Adrenal gland (tissue), 19 donors: ENCODE results near the gene ROBO4. TPM values are rescaled to one million over a fixed set of nuclear protein-coding genes. Genes with fewer than 3 reads are reported as not detected.

Source experiments
- DNase-seq, 7 donors: peaks; one replicate each; pipeline ENCODE4 v3.0.0-alpha.2; 2019 to 2020
- H3K27ac ChIP-seq, 5 donors: fragments of 200-600 bp; sonication (generic) in 4 of 5; 1 replicate in 3 of 5; 2 replicates in 2 of 5; pipeline versions ENCODE4 v1.5.1 to v1.8.0; 2016 to 2020; ENCODE audit warnings: mild to moderate bottlenecking in 1 of 5
- H3K27me3 ChIP-seq: fragments of 200-600 bp; 2 replicates; pipeline ENCODE4 v1.8.0; 2021
- H3K36me3 ChIP-seq, 2 donors: fragments of 200-600 bp; replicated peaks in 1 of 2; 1 replicate in 1 of 2; 2 replicates in 1 of 2; pipeline versions ENCODE4 v1.5.1 to v1.8.0; 2018 to 2022
- H3K4me1 ChIP-seq, 2 donors: fragments of 200-600 bp; replicated peaks in 1 of 2; 1 replicate in 1 of 2; 2 replicates in 1 of 2; pipeline versions ENCODE4 v1.5.1 to v1.8.0; 2018 to 2021
- H3K4me3 ChIP-seq, 4 donors: fragments of 200-600 bp; sonication (generic) in 3 of 4; one replicate each; pipeline ENCODE4 v1.5.1; 2016 to 2018
- H3K9me3 ChIP-seq, 3 donors: fragments of 200-600 bp; sonication (generic) in 1 of 3; replicated peaks in 1 of 3; 1 replicate in 2 of 3; 2 replicates in 1 of 3; pipeline versions ENCODE4 v1.5.1 to v1.8.0; 2016 to 2021
- CTCF ChIP-seq, 6 experiments: fragments of 450-650 bp in 4 of 6; fragments of 200-600 bp in 2 of 6; sonication (generic) in 1 of 6; IDR thresholded peaks; 1 replicate in 5 of 6; 2 replicates in 1 of 6; pipeline versions ENCODE4 v1.5.1 to v1.8.0; 2016 to 2021; ENCODE audit warnings: antibody characterized with exemption in 6 of 6, mild to moderate bottlenecking in 2 of 6, moderate library complexity in 1 of 6
- POLR2A ChIP-seq, 2 donors: fragments of 450-650 bp; IDR thresholded peaks; one replicate each; pipeline ENCODE4 v1.6.1; 2017; ENCODE audit warnings: antibody characterized with exemption in 2 of 2, mild to moderate bottlenecking in 2 of 2, moderate library complexity in 1 of 2
- WGBS, 4 donors: extraction: QIAGEN DNeasy Blood & Tissue Kit in 2 of 4; methylation state at CpG; one replicate each; pipeline versions ENCODE4 v1.1.5 to v1.1.7; 2013 to 2017; 5-methylcytosine and 5-hydroxymethylcytosine counted together
- intact Hi-C, 2 donors: fragments of 100-400 bp; cut with DNase I; formaldehyde crosslinking; loops; one replicate each; pipeline versions ENCODE4 v1.14.1 to v1.15.0; 2022 to 2023
- long read RNA-seq, 10 donors: library from polyadenylated mRNA in 3 of 10; unstranded in 2 of 10; stranded (forward) in 1 of 10; transcript quantifications; one replicate each; pipeline ENCODE4 v2.0.0 and lab custom pipeline, GENCODE V29; 2021 to 2026
- polyA plus RNA-seq, 3 donors: library from polyadenylated mRNA; stranded (reverse); fragments of 200-250 nt in 2 of 3; fragments of 350-450 nt in 1 of 3; fragmentation: Illumina TruSeq in 1 of 3; extraction: RNeasy Lipid Tissue Mini Kit (QIAGEN cat#74804) in 1 of 3; gene quantifications; one replicate each; pipeline ENCODE4 v1.2.3, GENCODE V29; 2013 to 2014
- total RNA-seq, 9 donors: library from RNA; depleted of rRNA in 4 of 9; stranded (reverse); fragments of >200 nt in 4 of 9; fragments of 120-200 nt in 1 of 9; fragmentation: NEBNext Ultra II Directional in 1 of 9; extraction: Animal tissue kit (Norgen Biotek cat#: 25700) in 1 of 9; gene quantifications; one replicate each; pipeline versions ENCODE4 v1.1.0 to v1.2.4, GENCODE V29; 2013 to 2023
- donor health status: healthy with polysubstance abuse.
- donor health status: Bipolar disorder and iron deficiency.
- donor health status: DM: yes; HTN: yes; CAD: no.
- donor health status: DM: no; HTN: no; CAD: no.
- donor health status: DM: no; HTN: no; CAD: no.
- donor health status: DM: yes; HTN: yes; CAD: no.

The ROBO4 gene
- 10 to 100 TPM in 8 of 9 donors, 1 to 10 TPM in 1; 5.7 to 40.7 (median 19.8) TPM for total RNA-seq
- polyA plus RNA-seq = 10 to 100 TPM in 2 of 3 donors, 1 to 10 TPM in 1; 4.6 to 31.0 (median 17.0) TPM
- long read RNA-seq, donor 1 = 0 reads
- long read RNA-seq, donor 2 = 0 reads
- long read RNA-seq, donor 3, partial matches to known transcripts = 0 of 1 reads
- long read RNA-seq, donor 3, other reads (novel, unspliced or antisense) = 0 of 1 reads
- long read RNA-seq, donor 4, partial matches to known transcripts = 2 of 4 reads
- long read RNA-seq, donor 4, other reads (novel, unspliced or antisense) = 2 of 4 reads
- long read RNA-seq, donor 5, full-length matches to known transcripts = 7 of 23 reads
- long read RNA-seq, donor 5, partial matches to known transcripts = 13 of 23 reads
- long read RNA-seq, donor 5, other reads (novel, unspliced or antisense) = 3 of 23 reads
- long read RNA-seq, donor 6, full-length matches to known transcripts = 1 of 2 reads
- long read RNA-seq, donor 6, partial matches to known transcripts = 1 of 2 reads
- long read RNA-seq, donor 6, other reads (novel, unspliced or antisense) = 0 of 2 reads
- long read RNA-seq, donor 7, partial matches to known transcripts = 0 of 1 reads
- long read RNA-seq, donor 7, other reads (novel, unspliced or antisense) = 0 of 1 reads
- long read RNA-seq, donor 8, full-length matches to known transcripts = 3 of 3 reads
- long read RNA-seq, donor 8, partial matches to known transcripts = 0 of 3 reads
- long read RNA-seq, donor 8, other reads (novel, unspliced or antisense) = 0 of 3 reads
- long read RNA-seq, donor 9 = 0 reads
- long read RNA-seq, donor 10 = 0 reads

- 44 to 71% (median 57%) methylated on average over 11 to 12 of the region's 12 CpGs for WGBS, 4 donors
- Histone ChIP-seq H3K9me3 (no peaks in the 10 kb centered on the region), H3K27me3 (no peaks in the 10 kb centered on the region), H3K4me3 (peak within 1 kb of the TSS in 1 of 4 donors; percentile 12), H3K4me1 (peaks cover 10 to 21% of the 10 kb centered on the region in 2 donors), H3K27ac (peak within 1 kb of the TSS; percentile 47 to 91 (median 74)), H3K36me3 (no peaks in the 10 kb centered on the region)
- no peak for TF ChIP-seq POLR2A (IDR thresholded peaks at IDR 0.05)
- no peak for TF ChIP-seq CTCF (IDR thresholded peaks at IDR 0.05)
- peak in 4 of 7 donors; percentile 37 to 74 (median 57) for DNase-seq
- intact Hi-C loops = no loop called here
Measured at GRCh38 chr11:124897674-124898262, at the start of gene ROBO4. Gene ROBO4 (minus strand): TSS chr11:124897865. CDS start chr11:124897795, 70 bp downstream.

GRCh38 chr11:124946735-124947141 lies 49.1 kb upstream of the ROBO4 start:
- Histone ChIP-seq H3K27me3 (no peaks in the 10 kb centered on the region), H3K27ac (no peak overlapping the region), H3K9me3 (no peaks in the 10 kb centered on the region), H3K4me1 (no peaks in the 10 kb centered on the region), H3K36me3 (no peaks in the 10 kb centered on the region), H3K4me3 (no peak overlapping the region)
- WGBS, 4 donors = 59 to 73% (median 70%) methylated on average over 2 of the region's 2 CpGs; no CpG with 5 or more reads in 1 of the 4 donors
- TF ChIP-seq POLR2A (IDR thresholded peaks at IDR 0.05) (no peak), CTCF (IDR thresholded peaks at IDR 0.05) (no peak)
- intact Hi-C loops = no loop called here
- no peak for DNase-seq

- H3K27ac ChIP-seq = no peak overlapping the region
- intact Hi-C loops = no loop called here
- no peaks in the 10 kb centered on the region for H3K4me1 ChIP-seq
- TF ChIP-seq POLR2A (IDR thresholded peaks at IDR 0.05) = no peak
- no peak for TF ChIP-seq CTCF (IDR thresholded peaks at IDR 0.05)
- 65 to 81% (median 76%) methylated on average over 6 of the region's 6 CpGs for WGBS, 4 donors
- H3K4me3 ChIP-seq = no peak overlapping the region
- no peaks in the 10 kb centered on the region for H3K27me3 ChIP-seq
- no peak for DNase-seq
- H3K36me3 ChIP-seq = no peaks in the 10 kb centered on the region
- H3K9me3 ChIP-seq = no peaks in the 10 kb centered on the region
Measured at GRCh38 chr11:124945826-124946225, 48.2 kb upstream of the ROBO4 start.

GRCh38 chr11:124944565-124944964 lies 46.9 kb upstream of the ROBO4 start:
- Histone ChIP-seq H3K36me3 (no peaks in the 10 kb centered on the region), H3K27me3 (no peaks in the 10 kb centered on the region), H3K4me3 (no peak overlapping the region), H3K27ac (no peak overlapping the region), H3K4me1 (no peaks in the 10 kb centered on the region), H3K9me3 (no peaks in the 10 kb centered on the region)
- DNase-seq = no peak
- WGBS, 4 donors = 59 to 86% (median 78%) methylated on average over 3 of the region's 3 CpGs
- intact Hi-C loops = no loop called here
- no peak for TF ChIP-seq CTCF (IDR thresholded peaks at IDR 0.05)
- TF ChIP-seq POLR2A (IDR thresholded peaks at IDR 0.05) = no peak
